Thoracic aorta (tissue), 2 donors: ENCODE measurements around the gene WWC2. TPM values are rescaled to one million over a fixed set of nuclear protein-coding genes. Genes with fewer than 3 reads are reported as not detected.

Experiments
- ATAC-seq: fragments of 150-250 bp; one replicate; pipeline ENCODE4 v1.8.0; 2017; ENCODE audit warnings: low read depth; ENCODE audit not compliant: insufficient number of reproducible peaks, low FRiP score
- DNase-seq: peaks from one replicate; pipeline ENCODE4 v3.0.0-alpha.2; 2020; ENCODE audit warnings: low spot score
- H3K27ac ChIP-seq, 2 donors: fragments of 200-600 bp; sonication (generic); 1 replicate in 1 of 2; 2 replicates in 1 of 2; pipeline ENCODE4 v1.5.1; 2016; ENCODE audit warnings: mild to moderate bottlenecking in 2 of 2, moderate library complexity in 2 of 2
- H3K27me3 ChIP-seq: fragments of 200-600 bp; sonication (generic); replicated peaks from 2 replicates; pipeline ENCODE4 v1.6.0; 2016; ENCODE audit warnings: mild to moderate bottlenecking; ENCODE audit not compliant: insufficient read depth
- H3K36me3 ChIP-seq: fragments of 200-600 bp; sonication (generic); one replicate; pipeline ENCODE4 v1.5.1; 2016
- H3K4me1 ChIP-seq, 2 donors: fragments of 200-600 bp; sonication (generic); 1 replicate in 1 of 2; 2 replicates in 1 of 2; pipeline versions ENCODE4 v1.5.1 to v1.6.0; 2016; ENCODE audit warnings: low read depth in 2 of 2, mild to moderate bottlenecking in 1 of 2; ENCODE audit not compliant: control insufficient read depth in 1 of 2
- H3K4me3 ChIP-seq: fragments of 200-600 bp; sonication (generic); 2 replicates; pipeline ENCODE4 v1.5.1; 2016; ENCODE audit warnings: mild to moderate bottlenecking
- H3K9me3 ChIP-seq: fragments of 200-600 bp; sonication (generic); 2 replicates; pipeline ENCODE4 v1.5.1; 2016
- total RNA-seq, 2 donors: library from RNA; depleted of rRNA; stranded (reverse); fragments of >200 nt; gene quantifications; one replicate each; pipeline versions ENCODE4 v1.1.0 to v1.2.3, GENCODE V29; 2016
- TF ChIP-seq, protein P1 (sequence below): fragments of 200-600 bp; sonication (generic); IDR thresholded peaks from one replicate; pipeline ENCODE4 v1.5.1; 2019; ENCODE audit warnings: antibody characterized with exemption

The WWC2 gene
- total RNA-seq, 2 donors from 2014 or later: 21.1 to 44.8 TPM

DNA sequence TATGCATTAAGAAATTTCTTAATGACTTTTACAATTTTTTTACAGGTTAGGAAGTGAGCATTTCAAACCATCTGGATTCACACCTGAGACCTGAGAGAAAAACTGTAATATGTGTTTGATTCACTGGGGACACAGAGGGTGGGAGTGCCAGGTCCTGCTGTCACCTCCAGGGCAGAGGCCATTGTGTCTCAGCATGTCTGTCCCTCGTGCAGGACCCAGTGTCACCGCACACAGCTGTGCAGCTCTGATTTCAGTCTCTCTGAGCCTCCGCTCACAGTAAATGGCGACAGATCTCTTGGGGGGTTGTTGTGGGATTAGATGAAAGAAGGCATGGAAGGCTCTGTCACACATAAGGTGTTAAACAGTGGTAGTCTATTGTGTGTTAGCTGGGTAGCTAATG is 246.2 kb downstream of the WWC2 start:
- Histone ChIP-seq H3K4me1 (peaks cover 0 to 3% of the 10 kb centered on the region in 2 donors), H3K36me3 (no peaks in the 10 kb centered on the region), H3K27me3 (no peaks in the 10 kb centered on the region), H3K27ac (no peak overlapping the region), H3K4me3 (no peak overlapping the region), H3K9me3 (no peaks in the 10 kb centered on the region)
- ATAC-seq (no peak), DNase-seq (no peak)
- TF ChIP-seq, protein P1, sequence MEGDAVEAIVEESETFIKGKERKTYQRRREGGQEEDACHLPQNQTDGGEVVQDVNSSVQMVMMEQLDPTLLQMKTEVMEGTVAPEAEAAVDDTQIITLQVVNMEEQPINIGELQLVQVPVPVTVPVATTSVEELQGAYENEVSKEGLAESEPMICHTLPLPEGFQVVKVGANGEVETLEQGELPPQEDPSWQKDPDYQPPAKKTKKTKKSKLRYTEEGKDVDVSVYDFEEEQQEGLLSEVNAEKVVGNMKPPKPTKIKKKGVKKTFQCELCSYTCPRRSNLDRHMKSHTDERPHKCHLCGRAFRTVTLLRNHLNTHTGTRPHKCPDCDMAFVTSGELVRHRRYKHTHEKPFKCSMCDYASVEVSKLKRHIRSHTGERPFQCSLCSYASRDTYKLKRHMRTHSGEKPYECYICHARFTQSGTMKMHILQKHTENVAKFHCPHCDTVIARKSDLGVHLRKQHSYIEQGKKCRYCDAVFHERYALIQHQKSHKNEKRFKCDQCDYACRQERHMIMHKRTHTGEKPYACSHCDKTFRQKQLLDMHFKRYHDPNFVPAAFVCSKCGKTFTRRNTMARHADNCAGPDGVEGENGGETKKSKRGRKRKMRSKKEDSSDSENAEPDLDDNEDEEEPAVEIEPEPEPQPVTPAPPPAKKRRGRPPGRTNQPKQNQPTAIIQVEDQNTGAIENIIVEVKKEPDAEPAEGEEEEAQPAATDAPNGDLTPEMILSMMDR: no peak

GRCh38 chr4:183347146-183347545 is 248.1 kb downstream of the WWC2 start:
- no peak overlapping the region for H3K4me3 ChIP-seq
- H3K36me3 ChIP-seq: no peaks in the 10 kb centered on the region
- DNase-seq (no peak), ATAC-seq (no peak)
- H3K27me3 ChIP-seq: no peaks in the 10 kb centered on the region
- peaks cover 0 to 3% of the 10 kb centered on the region in 2 donors for H3K4me1 ChIP-seq
- TF ChIP-seq, protein P1: no peak
- no peak overlapping the region for H3K27ac ChIP-seq
- H3K9me3 ChIP-seq: no peaks in the 10 kb centered on the region

DNA sequence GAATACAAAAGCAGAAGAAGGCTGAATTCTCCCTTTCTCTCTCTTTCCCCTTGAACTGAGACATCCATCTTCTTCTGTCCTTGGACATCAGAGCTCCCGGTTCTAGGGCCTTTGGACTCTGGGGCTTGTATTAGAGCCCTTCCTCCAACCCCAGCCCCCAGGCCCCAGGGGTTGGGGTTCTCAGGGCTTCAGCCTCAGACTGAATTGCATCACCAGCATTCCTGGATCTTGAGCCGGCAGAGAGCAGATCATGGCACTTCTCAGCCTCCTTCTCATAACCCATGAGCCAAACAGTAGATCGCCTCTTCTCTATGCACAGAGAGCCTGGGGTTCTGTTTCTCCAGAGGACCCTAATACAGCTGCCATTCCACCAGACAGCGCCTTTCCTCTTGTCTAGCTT is 248.5 kb downstream of the WWC2 start:
- TF ChIP-seq, protein P1: no peak
- no peaks in the 10 kb centered on the region for H3K9me3 ChIP-seq
- H3K27me3 ChIP-seq: no peaks in the 10 kb centered on the region
- peaks cover 0 to 3% of the 10 kb centered on the region in 2 donors for H3K4me1 ChIP-seq
- ATAC-seq (no peak), DNase-seq (no peak)
- H3K36me3 ChIP-seq: no peaks in the 10 kb centered on the region
- no peak overlapping the region for H3K27ac ChIP-seq
- H3K4me3 ChIP-seq: no peak overlapping the region

- Histone ChIP-seq H3K9me3 (no peaks in the 10 kb centered on the region), H3K36me3 (no peaks in the 10 kb centered on the region), H3K4me1 (peaks cover 0 to 2% of the 10 kb centered on the region in 2 donors), H3K27ac (no peak overlapping the region), H3K27me3 (no peaks in the 10 kb centered on the region), H3K4me3 (no peak overlapping the region)
- ATAC-seq (no peak), DNase-seq (no peak)
- TF ChIP-seq, protein P1: no peak
Measured at GRCh38 chr4:183348136-183348535, 249.1 kb downstream of the WWC2 start.

- no peak for ATAC-seq
- TF ChIP-seq, protein P1: no peak
- H3K36me3 ChIP-seq: no peaks in the 10 kb centered on the region
- no peaks in the 10 kb centered on the region for H3K9me3 ChIP-seq
- no peak for DNase-seq
- H3K4me3 ChIP-seq: no peak overlapping the region
- H3K4me1 ChIP-seq: no peaks in the 10 kb centered on the region
- H3K27ac ChIP-seq: no peak overlapping the region
- no peaks in the 10 kb centered on the region for H3K27me3 ChIP-seq
Measured at GRCh38 chr4:183348706-183349659, 249.9 kb downstream of the WWC2 start.
